SK-N-MC (cell line): ENCODE results near the gene SPAG7.

ENCODE experiments used
- EZH2 ChIP-seq: fragments of 200-600 bp; sonication (generic); IDR thresholded peaks from one replicate; pipeline ENCODE4 v1.6.1; 2017; ENCODE audit warnings: antibody characterized with exemption
- FOXP2 ChIP-seq: optimal IDR thresholded peaks from 2 replicates; pipeline ENCODE3; 2011; ENCODE audit warnings: mild to moderate bottlenecking, moderate library complexity; ENCODE audit not compliant: insufficient read depth; ENCODE audit errors: extremely low read length, control extremely low read depth
- POLR2AphosphoS5 ChIP-seq: IDR thresholded peaks from 2 replicates; pipeline ENCODE4 v1.6.1; 2012; ENCODE audit warnings: mild to moderate bottlenecking, low read depth, low read length, borderline replicate concordance

DNA sequence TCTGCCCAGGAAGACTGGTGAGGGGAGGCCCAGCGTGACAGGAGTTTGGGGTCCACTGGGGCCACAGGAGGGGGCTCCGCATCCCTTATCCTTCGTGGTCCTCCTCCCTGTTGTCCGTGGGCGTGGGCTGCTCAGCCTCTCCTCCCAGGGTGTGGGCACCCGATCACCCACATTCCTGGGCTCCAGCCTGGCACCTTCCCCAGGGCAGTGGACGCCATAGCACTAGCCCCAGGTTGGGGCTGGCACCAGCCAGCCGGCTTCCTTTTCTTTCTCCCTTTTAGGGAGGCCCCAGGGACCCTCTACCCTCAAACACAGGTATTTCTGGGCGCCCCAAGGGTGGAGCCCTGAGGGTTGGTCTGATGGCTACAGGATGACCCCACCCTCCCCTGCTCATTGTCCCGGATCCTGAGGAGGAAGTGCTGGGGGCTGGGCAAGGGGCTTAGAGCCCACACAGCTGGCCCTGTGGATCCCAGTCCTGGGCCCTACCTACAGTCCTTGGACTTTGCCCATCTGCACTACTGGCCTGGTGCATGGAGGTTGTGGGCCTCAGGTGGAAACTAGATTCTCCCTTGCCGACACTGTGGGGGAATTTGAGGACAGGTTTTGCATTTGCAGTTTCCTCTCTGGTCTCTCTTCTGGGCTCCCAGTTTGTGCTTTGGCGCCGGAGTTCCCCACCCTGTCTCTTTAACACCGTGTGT lies 31.3 kb upstream of the SPAG7 start:
- no peak for TF ChIP-seq EZH2
- no peak for TF ChIP-seq POLR2AphosphoS5
- TF ChIP-seq FOXP2 = no peak
